ENCODE measurements around the gene AK4. TPM values are rescaled to one million over a fixed set of nuclear protein-coding genes. Genes with fewer than 3 reads are reported as not detected.

AK4 gene
- total RNA-seq, 1 experiment from 2014 or later = 131 TPM

- BruUV-seq (replicated peaks) = no TSS peak
- Histone ChIP-seq H3K4me3 (ENCODE audit: low read depth, low read length) (peak overlapping the region; percentile 34; the same call in 1 of the 2 replicates), H3K27me3 (replicated peaks; ENCODE audit: control insufficient read depth, insufficient read depth, low read length) (no peaks in the 10 kb centered on the region), H3K36me3 (ENCODE audit: control insufficient read depth, insufficient read depth, low read length) (no peaks in the 10 kb centered on the region), H3K9me3 (no peaks in the 10 kb centered on the region), H3K4me1 (no peaks in the 10 kb centered on the region)
- Mint-ChIP-seq H3K27me3 (ENCODE audit: insufficient read depth, unreplicated experiment) (no peaks in the 10 kb centered on the region), H3K9me3 (ENCODE audit: unreplicated experiment) (no peaks in the 10 kb centered on the region), H3K36me3 (ENCODE audit: insufficient read depth, unreplicated experiment) (peaks cover 4% of the 10 kb centered on the region), H3K4me3 (ENCODE audit: unreplicated experiment) (peak overlapping the region; percentile 64), H3K4me1 (ENCODE audit: low read depth, unreplicated experiment) (no peaks in the 10 kb centered on the region), H3K27ac (ENCODE audit: unreplicated experiment) (no peak overlapping the region)
- intact Hi-C loops (cut with micrococcal nuclease; ENCODE audit: unreplicated experiment) = loop anchor here (5.0 kb wide), 1 partner anchor 41 kb away; the partner anchor contains the start of gene DNAJC6
- POLR2A ChIA-PET = no interaction called here
- CTCF ChIA-PET = interaction anchor here (1.0 kb wide), 1 partner anchor 12 kb away, joined by 4 read pairs; no protein-coding TSS in a partner anchor
- no peak for DNase-seq
- TF ChIP-seq CTCF (IDR thresholded peaks at IDR 0.05; ENCODE audit: insufficient read depth in 1 of 2, low read depth in 1 of 2, low read length in 1 of 2, severe bottlenecking in 1 of 2, unreplicated experiment in 1 of 2) = no peak
These were observed 118.5 kb downstream of the AK4 start for GRCh38 chr1:65266476-65266875.

GRCh38 chr1:65267271-65267670 is 119.3 kb downstream of the AK4 start:
- BruUV-seq (replicated peaks) = no TSS peak
- DNase-seq = no peak
- Mint-ChIP-seq H3K4me1 (ENCODE audit: low read depth, unreplicated experiment) (no peaks in the 10 kb centered on the region), H3K27ac (ENCODE audit: unreplicated experiment) (no peak overlapping the region), H3K4me3 (ENCODE audit: unreplicated experiment) (no peak overlapping the region), H3K27me3 (ENCODE audit: insufficient read depth, unreplicated experiment) (no peaks in the 10 kb centered on the region), H3K36me3 (ENCODE audit: insufficient read depth, unreplicated experiment) (peaks cover 4% of the 10 kb centered on the region), H3K9me3 (ENCODE audit: unreplicated experiment) (no peaks in the 10 kb centered on the region)
- ChIA-PET CTCF (no interaction called here), POLR2A (no interaction called here)
- H3K36me3 ChIP-seq (ENCODE audit: control insufficient read depth, insufficient read depth, low read length) = no peaks in the 10 kb centered on the region
- intact Hi-C loops (cut with micrococcal nuclease; ENCODE audit: unreplicated experiment) = loop anchor here (5.0 kb wide), 1 partner anchor 40 kb away; the partner anchor contains the start of gene DNAJC6
- no peak overlapping the region for H3K4me3 ChIP-seq (ENCODE audit: low read depth, low read length)
- no peaks in the 10 kb centered on the region for H3K4me1 ChIP-seq
- TF ChIP-seq CTCF (IDR thresholded peaks at IDR 0.05; ENCODE audit: insufficient read depth in 1 of 2, low read depth in 1 of 2, low read length in 1 of 2, severe bottlenecking in 1 of 2, unreplicated experiment in 1 of 2) = no peak
- no peaks in the 10 kb centered on the region for H3K27me3 ChIP-seq (replicated peaks; ENCODE audit: control insufficient read depth, insufficient read depth, low read length)
- no peaks in the 10 kb centered on the region for H3K9me3 ChIP-seq

GRCh38 chr1:65267683-65268082 is 119.7 kb downstream of the AK4 start:
- no peaks in the 10 kb centered on the region for H3K9me3 ChIP-seq
- no peak for TF ChIP-seq CTCF (IDR thresholded peaks at IDR 0.05; ENCODE audit: insufficient read depth in 1 of 2, low read depth in 1 of 2, low read length in 1 of 2, severe bottlenecking in 1 of 2, unreplicated experiment in 1 of 2)
- intact Hi-C loops (cut with micrococcal nuclease; ENCODE audit: unreplicated experiment) = loop anchor here (5.0 kb wide), 1 partner anchor 40 kb away; the partner anchor contains the start of gene DNAJC6

More at GRCh38 chr1:65267683-65268082, 119.7 kb downstream of the AK4 start:
- Histone ChIP-seq H3K4me3 (ENCODE audit: low read depth, low read length) (no peak overlapping the region), H3K36me3 (ENCODE audit: control insufficient read depth, insufficient read depth, low read length) (no peaks in the 10 kb centered on the region), H3K27me3 (replicated peaks; ENCODE audit: control insufficient read depth, insufficient read depth, low read length) (no peaks in the 10 kb centered on the region), H3K4me1 (no peaks in the 10 kb centered on the region)
- ChIA-PET CTCF (no interaction called here), POLR2A (interaction anchor here (1.1 kb wide), 1 partner anchor 13 kb away, joined by 3 read pairs; no protein-coding TSS in a partner anchor)
- no peak for DNase-seq
- peaks cover 4% of the 10 kb centered on the region for H3K36me3 Mint-ChIP-seq (ENCODE audit: insufficient read depth, unreplicated experiment)
- H3K9me3 Mint-ChIP-seq (ENCODE audit: unreplicated experiment) = no peaks in the 10 kb centered on the region
- H3K4me3 Mint-ChIP-seq (ENCODE audit: unreplicated experiment) = no peak overlapping the region
- H3K27me3 Mint-ChIP-seq (ENCODE audit: insufficient read depth, unreplicated experiment) = no peaks in the 10 kb centered on the region
- no peaks in the 10 kb centered on the region for H3K4me1 Mint-ChIP-seq (ENCODE audit: low read depth, unreplicated experiment)
- H3K27ac Mint-ChIP-seq (ENCODE audit: unreplicated experiment) = no peak overlapping the region
- BruUV-seq (replicated peaks) = no TSS peak
